A549 treated with Hydrocortisone at 1 μM for 4 hours (cell line): Measurements from ENCODE around the gene FCGR2B. TPM values are rescaled to one million over a fixed set of nuclear protein-coding genes. Genes with fewer than 3 reads are reported as not detected.

ENCODE experiments used
- total RNA-seq: library from RNA; stranded (reverse); fragments of 200-300 nt; extraction: Qiagen RNA extraction; gene quantifications from 5 replicates; pipeline ENCODE4 v1.2.3, GENCODE V29; 2022

The FCGR2B gene
- total RNA-seq: not detected in 5 replicates

DNA sequence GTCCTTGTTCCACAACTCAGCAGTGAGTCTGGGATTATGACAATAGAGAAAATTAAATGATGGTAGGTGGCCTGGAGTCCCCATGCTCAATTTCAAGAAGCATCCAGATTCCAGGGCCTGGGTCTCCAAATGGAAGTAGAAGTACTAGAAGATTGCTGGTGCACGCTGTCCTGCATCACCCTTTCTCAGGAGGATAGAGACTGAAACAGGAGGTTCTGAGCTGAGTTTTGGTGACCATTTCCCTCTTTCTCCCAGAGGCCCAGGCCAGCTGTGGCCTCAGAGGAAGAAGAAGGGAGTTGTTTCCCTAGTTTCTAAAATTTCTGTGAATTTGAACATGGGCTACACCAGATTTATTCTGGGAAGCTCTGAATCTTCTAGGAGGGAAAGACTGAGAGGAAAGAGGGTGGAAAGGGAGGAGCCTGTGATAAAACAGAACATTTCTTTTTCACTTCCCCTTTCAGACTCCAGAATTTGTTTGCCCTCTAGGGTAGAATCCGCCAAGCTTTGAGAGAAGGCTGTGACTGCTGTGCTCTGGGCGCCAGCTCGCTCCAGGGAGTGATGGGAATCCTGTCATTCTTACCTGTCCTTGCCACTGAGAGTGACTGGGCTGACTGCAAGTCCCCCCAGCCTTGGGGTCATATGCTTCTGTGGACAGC, at the start of gene FCGR2B:
FCGR2B (plus strand) TSS at position 460 of the 656 bp plus-strand sequence; CDS start at position 559, 99 bp downstream.

DNA sequence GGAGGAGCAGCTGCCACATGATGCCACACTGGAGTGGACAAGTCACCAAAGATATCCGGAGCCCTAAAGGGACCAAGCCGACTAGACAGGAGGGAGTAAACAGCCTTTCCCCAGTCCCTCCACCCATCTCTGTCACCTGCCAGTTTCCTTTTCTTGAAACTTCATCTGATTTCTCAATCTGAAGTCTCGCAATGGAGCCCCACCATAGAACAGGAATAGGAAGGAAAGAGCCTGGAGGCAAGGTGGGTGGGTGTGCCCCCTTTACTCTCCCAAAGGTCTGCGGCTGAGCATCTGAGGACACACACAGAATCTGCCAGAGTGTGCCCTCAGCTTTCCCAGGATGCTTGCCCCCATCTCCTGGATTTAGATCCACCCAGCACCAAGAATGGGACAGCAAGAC, 31.9 kb upstream of the FCGR2B start, which contains the start of gene FCGR3B:
FCGR3B (minus strand) TSS at position 101 of the 400 bp plus-strand sequence; CDS start at position 19, 82 bp downstream.

DNA sequence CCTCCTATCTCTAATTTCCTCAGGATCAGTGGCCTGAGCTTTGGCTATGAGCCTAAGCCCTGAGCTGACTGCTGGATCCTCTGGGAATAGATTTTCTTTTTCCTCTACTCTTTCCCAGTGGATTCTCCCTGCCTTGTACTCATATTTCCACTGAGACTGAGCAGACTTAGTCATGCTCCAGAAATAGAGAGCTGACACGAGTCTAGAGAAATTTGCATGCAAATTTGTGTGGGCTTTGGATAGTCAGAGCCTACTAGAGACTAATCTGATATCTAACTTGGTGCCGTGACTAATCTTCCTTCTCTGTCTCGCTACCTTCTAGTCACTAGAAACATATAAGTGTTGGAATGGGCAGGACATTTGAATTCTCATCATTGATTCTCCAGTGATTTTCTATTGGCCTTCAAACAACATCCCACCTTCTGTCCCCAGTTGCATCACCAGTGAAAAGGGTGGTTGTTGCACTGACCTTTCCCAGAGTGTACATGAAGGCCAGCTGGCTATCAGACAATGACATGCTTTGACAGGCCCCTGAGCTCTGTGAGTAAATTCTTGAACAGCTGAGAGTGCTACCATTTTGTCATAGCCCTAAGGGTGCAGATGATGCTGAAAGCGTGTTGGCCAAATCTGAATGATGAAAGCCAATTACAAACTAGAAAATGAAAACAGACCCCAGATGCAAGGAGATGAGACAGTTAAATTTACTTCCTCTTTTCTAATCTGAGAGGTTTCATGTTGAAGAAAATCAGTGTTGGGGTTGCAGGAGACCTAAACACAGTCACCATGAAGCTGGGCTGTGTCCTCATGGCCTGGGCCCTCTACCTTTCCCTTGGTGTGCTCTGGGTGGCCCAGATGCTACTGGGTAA, 43.8 kb downstream of the FCGR2B start, which contains the start of gene FCRLA:
FCRLA (plus strand) TSS at position 748 of the 866 bp plus-strand sequence; CDS start at position 784, 36 bp downstream.

DNA sequence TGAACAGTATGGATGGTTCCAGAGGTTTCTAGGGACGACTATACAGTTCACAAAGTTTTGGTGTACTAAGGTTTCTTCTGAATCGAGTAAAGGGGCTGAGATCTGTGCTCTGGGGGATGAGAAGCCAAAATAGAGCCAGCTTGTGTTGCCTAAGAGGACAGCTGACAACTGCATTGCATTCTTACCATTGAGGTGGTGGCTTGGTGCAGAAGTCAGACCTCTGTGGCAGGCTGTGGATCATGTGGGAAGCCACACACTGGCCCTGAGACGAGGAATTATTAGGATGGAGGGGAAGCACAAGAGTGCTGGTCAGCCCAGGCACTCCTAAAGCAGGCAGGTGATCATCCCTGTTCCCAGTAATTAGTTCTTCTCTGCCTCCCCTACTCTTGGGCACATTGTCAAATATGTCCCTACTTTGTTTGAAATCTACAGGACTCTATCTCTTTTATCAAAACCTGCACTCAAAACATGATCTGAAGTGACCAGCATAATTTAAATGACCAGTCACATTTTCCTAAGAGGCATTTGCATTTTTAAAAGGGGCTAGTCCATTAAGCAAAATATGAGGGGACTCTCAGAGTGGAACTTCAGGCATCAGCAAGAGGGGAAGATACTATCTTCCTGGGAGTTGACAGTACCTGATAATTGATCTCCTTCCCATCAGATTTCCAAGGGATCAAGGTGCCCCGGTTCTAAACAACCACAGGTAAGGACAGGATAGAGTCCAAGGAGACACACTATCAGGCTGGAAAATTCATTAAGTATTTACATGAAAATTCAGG, 58.2 kb downstream of the FCGR2B start, which contains the start of gene FCRLB:
FCRLB (plus strand) TSS at position 589 of the 782 bp plus-strand sequence. CDS start 1,129 bp downstream, outside the sequence.

Other genes starting within 250 kb of the FCGR2B start
- gene FCGR2A, start 157.7 kb upstream of the FCGR2B start, total RNA-seq: not detected in 5 replicates
- gene HSPA6, start 138.6 kb upstream of the FCGR2B start, total RNA-seq: 1.4 to 7.1 TPM (median 1.8 TPM) in 5 replicates
- gene FCGR3A, start 113.3 kb upstream of the FCGR2B start, total RNA-seq: not detected in 5 replicates
- not detected in 5 replicates for gene FCGR3B, start 32.0 kb upstream of the FCGR2B start, total RNA-seq
- 0.05 to 0.08 TPM in 2 of 5 replicates, not detected in the others for gene FCRLA, start 44.1 kb downstream of the FCGR2B start, total RNA-seq
- gene FCRLB, start 58.4 kb downstream of the FCGR2B start, total RNA-seq: 1.5 to 1.8 TPM (median 1.7 TPM) in 5 replicates
- gene DUSP12, start 86.6 kb downstream of the FCGR2B start, total RNA-seq: 43.5 to 55.0 TPM (median 46.2 TPM) in 5 replicates
- 13.5 to 16.6 TPM (median 14.5 TPM) in 5 replicates for gene ATF6, start 103.2 kb downstream of the FCGR2B start, total RNA-seq